Endodermal cell (in vitro differentiated cells): ENCODE data around the gene WDR90. TPM values are rescaled to one million over a fixed set of nuclear protein-coding genes. Genes with fewer than 3 reads are reported as not detected.

Experiments
- DNase-seq: peaks from one replicate; pipeline ENCODE4 v3.0.0-alpha.2; 2017
- H3K27ac ChIP-seq: 2 replicates; pipeline ENCODE4 v1.5.1; 2013; ENCODE audit warnings: mild to moderate bottlenecking, low read depth, low read length, moderate library complexity
- H3K27me3 ChIP-seq: 2 replicates; pipeline ENCODE4 v1.6.1; 2013; ENCODE audit warnings: mild to moderate bottlenecking, low read length, moderate library complexity; ENCODE audit not compliant: insufficient read depth, control insufficient read depth, poor library complexity, severe bottlenecking
- H3K36me3 ChIP-seq: 2 replicates; pipeline ENCODE4 v1.7.0; 2013; ENCODE audit warnings: mild to moderate bottlenecking, low read length, moderate library complexity; ENCODE audit not compliant: control insufficient read depth, insufficient read depth
- H3K4me1 ChIP-seq: one replicate; pipeline ENCODE4 v1.7.0; 2013; ENCODE audit warnings: low read length; ENCODE audit not compliant: control insufficient read depth, insufficient read depth
- H3K4me3 ChIP-seq: 2 replicates; pipeline ENCODE4 v1.5.1; 2013; ENCODE audit warnings: mild to moderate bottlenecking, low read length, moderate library complexity
- H3K9ac ChIP-seq: 2 replicates; pipeline ENCODE4 v1.6.1; 2013; ENCODE audit warnings: mild to moderate bottlenecking, low read length, moderate library complexity; ENCODE audit not compliant: poor library complexity, severe bottlenecking; ENCODE audit errors: extremely low read depth
- H3K9me3 ChIP-seq: 2 replicates; pipeline ENCODE4 v1.6.1; 2013; ENCODE audit warnings: mild to moderate bottlenecking, low read length, moderate library complexity; ENCODE audit not compliant: control insufficient read depth
- H3K27ac Mint-ChIP-seq: 2 replicates; pipeline ENCODE4 v1.8.0; 2020; ENCODE audit warnings: mixed read lengths
- H3K27me3 Mint-ChIP-seq: 2 replicates; pipeline ENCODE4 v1.8.0; 2021; ENCODE audit warnings: mild to moderate bottlenecking, mixed read lengths; ENCODE audit not compliant: insufficient read depth
- H3K36me3 Mint-ChIP-seq: 2 replicates; pipeline ENCODE4 v1.8.0; 2020; ENCODE audit warnings: low read depth, mixed read lengths
- H3K4me1 Mint-ChIP-seq: 2 replicates; pipeline ENCODE4 v1.8.0; 2020; ENCODE audit warnings: mixed read lengths
- H3K4me3 Mint-ChIP-seq: 2 replicates; pipeline ENCODE4 v1.8.0; 2020; ENCODE audit warnings: mild to moderate bottlenecking, moderate library complexity, mixed read lengths
- H3K9me3 Mint-ChIP-seq: 2 replicates; pipeline ENCODE4 v1.8.0; 2020; ENCODE audit warnings: mild to moderate bottlenecking, mixed read lengths
- CTCF ChIP-seq: fragments of 200-600 bp; sonication (generic); conservative IDR thresholded peaks from 2 replicates; pipeline ENCODE4 v1.5.0; 2021; ENCODE audit warnings: antibody characterized with exemption, mild to moderate bottlenecking
- WGBS, 2 experiments: methylation state at CpG; one replicate each; pipeline versions ENCODE4 v1.1.5 to v1.1.7; 2013; ENCODE audit warnings: missing lambda C conversion rate in 2 of 2, mixed read lengths in 1 of 2; ENCODE audit not compliant: insufficient coverage in 1 of 2, insufficient read length in 1 of 2; 5-methylcytosine and 5-hydroxymethylcytosine counted together
- total RNA-seq, 2 donors: library from RNA; stranded (reverse); fragmentation: NEBNext Ultra II Directional in 1 of 2; extraction: Animal tissue kit (Norgen Biotek cat#: 25700) in 1 of 2; gene quantifications; 2 replicates in 1 of 2; 3 replicates in 1 of 2; pipeline ENCODE4 v1.2.1, GENCODE V29; 2021

The WDR90 gene
- total RNA-seq, 2 donors from 2014 or later: 112 to 120 TPM

GRCh38 chr16:660132-660458 is 10.9 kb downstream of the WDR90 start:
- H3K4me1 ChIP-seq: no peaks in the 10 kb centered on the region
- H3K9me3 ChIP-seq: no peaks in the 10 kb centered on the region
- H3K36me3 Mint-ChIP-seq: peaks cover 8% of the 10 kb centered on the region
- peaks cover 3% of the 10 kb centered on the region for H3K4me1 Mint-ChIP-seq
- no peak overlapping the region for H3K27ac Mint-ChIP-seq
- no peak overlapping the region for H3K4me3 Mint-ChIP-seq
- DNase-seq: no peak
- no peak overlapping the region for H3K9ac ChIP-seq
- no peaks in the 10 kb centered on the region for H3K9me3 Mint-ChIP-seq
- H3K4me3 ChIP-seq: no peak overlapping the region
- no peaks in the 10 kb centered on the region for H3K27me3 Mint-ChIP-seq
- TF ChIP-seq CTCF: no peak
- no peaks in the 10 kb centered on the region for H3K27me3 ChIP-seq
- H3K36me3 ChIP-seq: no peaks in the 10 kb centered on the region
- H3K27ac ChIP-seq: no peak overlapping the region
- WGBS, 2 experiments: 88 to 97% methylated on average over 5 to 6 of the region's 6 CpGs

- TF ChIP-seq CTCF: peak; percentile 77
- no peak overlapping the region for H3K4me3 ChIP-seq
- peaks cover 8% of the 10 kb centered on the region for H3K36me3 Mint-ChIP-seq
- H3K4me1 ChIP-seq: no peaks in the 10 kb centered on the region
- H3K4me3 Mint-ChIP-seq: no peak overlapping the region
- no peaks in the 10 kb centered on the region for H3K36me3 ChIP-seq
- DNase-seq: peak; percentile 97
- no peaks in the 10 kb centered on the region for H3K9me3 Mint-ChIP-seq
- no peak overlapping the region for H3K9ac ChIP-seq
- H3K4me1 Mint-ChIP-seq: peaks cover 3% of the 10 kb centered on the region
- no peaks in the 10 kb centered on the region for H3K27me3 Mint-ChIP-seq
- H3K27ac ChIP-seq: no peak overlapping the region
- 34 to 52% methylated on average over 10 to 35 of the region's 43 CpGs for WGBS, 2 experiments
- H3K27me3 ChIP-seq: no peaks in the 10 kb centered on the region
- peak overlapping the region; percentile 39 for H3K27ac Mint-ChIP-seq
- no peaks in the 10 kb centered on the region for H3K9me3 ChIP-seq
Measured at GRCh38 chr16:660459-661183, 11.5 kb downstream of the WDR90 start.

GRCh38 chr16:661184-661821 is 12.1 kb downstream of the WDR90 start:
- Histone ChIP-seq H3K4me1 (no peaks in the 10 kb centered on the region), H3K36me3 (no peaks in the 10 kb centered on the region), H3K4me3 (no peak overlapping the region), H3K27me3 (no peaks in the 10 kb centered on the region), H3K9ac (no peak overlapping the region), H3K9me3 (no peaks in the 10 kb centered on the region), H3K27ac (no peak overlapping the region)
- Mint-ChIP-seq H3K27ac (peak overlapping the region; percentile 39), H3K4me3 (no peak overlapping the region), H3K36me3 (peaks cover 8% of the 10 kb centered on the region), H3K4me1 (peaks cover 3% of the 10 kb centered on the region), H3K27me3 (no peaks in the 10 kb centered on the region), H3K9me3 (no peaks in the 10 kb centered on the region)
- 81 to 91% methylated on average over 22 to 35 of the region's 35 CpGs for WGBS, 2 experiments
- TF ChIP-seq CTCF: no peak
- no peak for DNase-seq
